Vagina (tissue), 2 donors: ENCODE results near the gene CCSER1.

Source experiments
- CTCF ChIP-seq, 3 experiments: fragments of 450-650 bp in 2 of 3; fragments of 200-600 bp in 1 of 3; sonication (generic) in 1 of 3; IDR thresholded peaks; one replicate each; pipeline ENCODE4 v1.5.1; 2017 to 2019; ENCODE audit warnings: antibody characterized with exemption in 3 of 3, mild to moderate bottlenecking in 2 of 3, moderate library complexity in 2 of 3
- POLR2A ChIP-seq, 2 donors: fragments of 450-650 bp; IDR thresholded peaks; one replicate each; pipeline ENCODE4 v1.6.1; 2017; ENCODE audit warnings: antibody characterized with exemption in 2 of 2, mild to moderate bottlenecking in 2 of 2, moderate library complexity in 2 of 2

GRCh38 chr4:91596718-91597117 is 1469.5 kb downstream of the CCSER1 start:
- TF ChIP-seq POLR2A (IDR thresholded peaks at IDR 0.05) (no peak), CTCF (IDR thresholded peaks at IDR 0.05) (no peak)
